ENCODE results near the gene CDC37L1. TPM values are rescaled to one million over a fixed set of nuclear protein-coding genes. Genes with fewer than 3 reads are reported as not detected.
A peak's percentile ranks its signal among the peaks of the same experiment; 100 is the strongest.

CDC37L1 gene
- total and polyA plus RNA-seq, 2 of the 8 experiments (the other 6 are each of a cell fraction or from before 2014, with no cell fraction given) = 4.6 to 23.8 TPM

DNA sequence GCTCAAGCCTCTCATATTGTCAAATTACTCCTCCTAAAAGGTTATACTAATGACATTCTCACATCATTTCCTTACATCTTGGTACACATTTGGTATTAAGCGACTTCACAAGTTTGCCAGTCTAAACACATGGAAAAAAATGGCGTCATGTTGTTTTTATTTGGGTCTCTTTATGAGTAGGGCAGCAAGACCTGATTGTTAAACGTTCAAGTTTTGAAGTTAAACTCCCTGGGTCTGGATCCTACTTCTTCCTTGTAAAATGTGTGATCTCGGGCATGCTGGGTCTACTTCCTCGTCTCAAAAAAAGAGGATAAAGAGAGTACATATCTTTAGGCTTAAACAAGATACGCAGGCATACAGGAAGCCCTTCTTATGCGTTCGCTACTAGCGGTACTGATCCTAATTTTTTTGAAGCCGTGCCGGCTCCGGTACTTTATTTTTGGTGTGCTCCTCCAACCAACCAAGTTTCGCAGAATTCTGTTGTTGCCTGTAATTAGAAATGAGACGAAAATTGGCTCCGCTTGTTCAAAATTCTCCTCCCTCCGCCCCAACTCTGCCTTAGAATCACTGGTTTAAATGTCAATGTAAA, 596 bp upstream of the CDC37L1 start:
- peak overlapping the region; percentile 82 to 92 for H3K4me2 ChIP-seq (ENCODE audit: insufficient read depth in 1 of 2, low read depth in 2 of 2, low read length in 2 of 2)
- no peak overlapping the region for H2BK120ac ChIP-seq (replicated peaks; ENCODE audit: low read depth, low read length)
- H3K9me3 ChIP-seq (ENCODE audit: insufficient read depth in 2 of 2, low read depth in 1 of 2, low read length in 1 of 2) = no peaks in the 10 kb centered on the region
- POLR2A ChIA-PET (ENCODE audit: partially characterized antibody) = interaction anchor here (0.7 to 1.3 kb wide), 7 partner anchors 9 to 114 kb away, joined by 3 to 8 read pairs (median 5); partner anchors contain the start of genes RCL1 and SPATA6L
- WGBS, 2 experiments (ENCODE audit: extremely low coverage in 1 of 2, insufficient coverage in 1 of 2, insufficient read length in 1 of 2, insufficient replicate concordance in 2 of 2, low coverage in 1 of 2, low lambda C conversion rate in 2 of 2, missing lambda C conversion rate in 1 of 2) = 2% methylated on average over 16 of the region's 16 CpGs; no CpG with 5 or more reads in 1 of the 2 experiments
- DNase-seq (ENCODE audit: low read depth in 1 of 2, low spot score in 2 of 2) (no peak), FAIRE-seq (no peak)
- no peak overlapping the region for H2AK5ac ChIP-seq (ENCODE audit: low read depth, low read length)
- H3K23ac ChIP-seq (ENCODE audit: insufficient read length) = no peak overlapping the region
- CTCF ChIA-PET (ENCODE audit: partially characterized antibody) = interaction anchor here (1.0 kb wide), 2 partner anchors 13 to 25 kb away, joined by 3 to 7 read pairs; partner anchors contain the start of gene SPATA6L
- no peaks in the 10 kb centered on the region for H3K27me3 ChIP-seq (replicated peaks in 1 of 4; ENCODE audit: control insufficient read depth in 3 of 4, extremely low read depth in 1 of 4, insufficient read depth in 3 of 4, low read length in 3 of 4)
- no peak overlapping the region for H4K91ac ChIP-seq (replicated peaks; ENCODE audit: insufficient read length, low read length)
- H3K4me1 ChIP-seq (replicated peaks in 1 of 4; ENCODE audit: control insufficient read depth in 3 of 4, insufficient read depth in 4 of 4, low read length in 3 of 4) = peaks cover 0 to 4% (median 0%) of the 10 kb centered on the region in 4 experiments; a peak in 2 of 7 replicates
- H3K36me3 ChIP-seq (ENCODE audit: control insufficient read depth in 2 of 4, insufficient read depth in 4 of 4, low read length in 3 of 4) = no peaks in the 10 kb centered on the region
- H2BK5ac ChIP-seq (ENCODE audit: low read depth, low read length) = peak overlapping the region; percentile 12; the same call in 1 of the 2 replicates
- H3K9ac ChIP-seq (replicated peaks in 1 of 4; ENCODE audit: extremely low read depth in 1 of 4, low read depth in 3 of 4, low read length in 3 of 4) = peak overlapping the region; percentile 91 to 97 (median 92)
- H3K79me1 ChIP-seq (ENCODE audit: low read depth, low read length) = 0 out of 2 replicates have a peak, but pooled peaks cover 2% of the 10 kb centered on the region
- no peak overlapping the region for H2BK15ac ChIP-seq (ENCODE audit: low read length)
- peaks cover 0 to 2% of the 10 kb centered on the region in 2 experiments for H4K20me1 ChIP-seq (replicated peaks in 1 of 2; ENCODE audit: control insufficient read depth in 1 of 2, insufficient read depth in 2 of 2, low read length in 2 of 2)
- TF ChIP-seq SIN3A (conservative IDR thresholded peaks at IDR 0.05 in 1 of 2, IDR thresholded peaks at IDR 0.05 in 1 of 2; ENCODE audit: low read depth in 1 of 2, low read length in 2 of 2) (no peak), BCL11A (IDR thresholded peaks at IDR 0.05; ENCODE audit: low read depth in 2 of 2, low read length in 2 of 2) (no peak), EGR1 (IDR thresholded peaks at IDR 0.05; ENCODE audit: borderline replicate concordance, low read depth, low read length) (no peak), CEBPB (IDR thresholded peaks at IDR 0.05; ENCODE audit: low read depth, low read length) (no peak), CHD1 (IDR thresholded peaks at IDR 0.05; ENCODE audit: low read depth, low read length) (peak; percentile 31), SP4 (IDR thresholded peaks at IDR 0.05; ENCODE audit: low read length) (peak; percentile 9; the same call in 1 of the 2 replicates), YY1 (IDR thresholded peaks at IDR 0.05; ENCODE audit: low read depth, low read length) (peak; percentile 74; the same call in 1 of the 2 replicates)
- peak overlapping the region; percentile 13 for H3K56ac ChIP-seq (replicated peaks; ENCODE audit: insufficient read length, low read depth, low read length)
- H2BK12ac ChIP-seq (ENCODE audit: low read depth, low read length) = no peak overlapping the region
- H3K4me3 ChIP-seq (ENCODE audit: extremely low read depth in 1 of 4, insufficient read depth in 2 of 4, low read depth in 3 of 4, low read length in 4 of 4) = peak overlapping the region; percentile 79 to 87 (median 83)
- no peak overlapping the region; the same call in 1 of the 2 replicates for H3K18ac ChIP-seq (ENCODE audit: extremely low read depth, low read length)
- H2BK20ac ChIP-seq (ENCODE audit: low read length) = no peak overlapping the region
- H3K79me2 ChIP-seq (ENCODE audit: control insufficient read depth in 1 of 2, insufficient read depth in 2 of 2, low read length in 2 of 2) = peaks cover 9 to 28% of the 10 kb centered on the region in 2 experiments; a peak in 3 of 4 replicates
- H2AFZ ChIP-seq (ENCODE audit: low read length) = peak overlapping the region; percentile 18
- H3K23me2 ChIP-seq (ENCODE audit: low read depth, low read length) = peaks cover 8% of the 10 kb centered on the region
- no peak overlapping the region for H3K14ac ChIP-seq (ENCODE audit: insufficient read length)
- no peak overlapping the region for H3K4ac ChIP-seq (replicated peaks; ENCODE audit: insufficient read length, low read depth, low read length)
- peak overlapping the region; percentile 90 for H3K27ac ChIP-seq (ENCODE audit: low read depth, low read length)
- H4K5ac ChIP-seq (ENCODE audit: insufficient read length, low read depth, low read length) = peak overlapping the region; percentile 95
- H4K8ac ChIP-seq (ENCODE audit: extremely low read depth, insufficient read depth, low read length) = peak overlapping the region; percentile 35; the same call in 1 of the 2 replicates
